Gastrocnemius medialis (tissue), 4 donors: ENCODE data around the gene DZIP3. TPM values are rescaled to one million over a fixed set of nuclear protein-coding genes. Genes with fewer than 3 reads are reported as not detected.

Experiments used
- ATAC-seq, 2 donors: fragments of 150-250 bp; one replicate each; pipeline ENCODE4 v1.9.1; 2016
- DNase-seq, 2 donors: peaks; one replicate each; pipeline ENCODE4 v3.0.0-alpha.2; 2019
- H3K27ac ChIP-seq, 4 donors: fragments of 200-600 bp; sonication (generic); 1 replicate in 1 of 4; 2 replicates in 3 of 4; pipeline ENCODE4 v1.5.1; 2016 to 2018; ENCODE audit warnings: mild to moderate bottlenecking in 2 of 4, moderate library complexity in 1 of 4
- H3K27me3 ChIP-seq, 3 donors: fragments of 200-600 bp; sonication (generic) in 2 of 3; 1 replicate in 1 of 3; 2 replicates in 2 of 3; pipeline versions ENCODE4 v1.5.1 to v1.6.0; 2016 to 2019; ENCODE audit warnings: mild to moderate bottlenecking in 1 of 3, moderate library complexity in 1 of 3
- H3K36me3 ChIP-seq, 2 donors: fragments of 200-600 bp; sonication (generic) in 1 of 2; one replicate each; pipeline ENCODE4 v1.5.1; 2017 to 2018
- H3K4me1 ChIP-seq, 2 donors: fragments of 200-600 bp; sonication (generic) in 1 of 2; one replicate each; pipeline ENCODE4 v1.5.1; 2016 to 2017; ENCODE audit warnings: mild to moderate bottlenecking in 2 of 2
- H3K4me3 ChIP-seq, 4 donors: fragments of 200-600 bp; sonication (generic) in 3 of 4; 1 replicate in 1 of 4; 2 replicates in 3 of 4; pipeline ENCODE4 v1.5.1; 2016 to 2019; ENCODE audit warnings: mild to moderate bottlenecking in 2 of 4
- H3K9me3 ChIP-seq, 3 donors: fragments of 200-600 bp; sonication (generic) in 2 of 3; 1 replicate in 1 of 3; 2 replicates in 2 of 3; pipeline ENCODE4 v1.5.1; 2016 to 2019
- POLR2A ChIP-seq, 2 donors: fragments of 450-650 bp; IDR thresholded peaks; one replicate each; pipeline ENCODE4 v1.6.1; 2017; ENCODE audit warnings: antibody characterized with exemption in 2 of 2, mild to moderate bottlenecking in 2 of 2, moderate library complexity in 2 of 2
- in situ Hi-C, 4 donors: fragments of 200-750 bp; cut with MboI; loops; one replicate each; pipeline versions ENCODE4 v1.15.0 to v1.8.0; 2017; ENCODE audit warnings: low sequenced_read_pairs in 4 of 4
- intact Hi-C: fragments of 100-400 bp; cut with DNase I; formaldehyde crosslinking; loops from one replicate; pipeline ENCODE4 v1.15.1; 2023; ENCODE audit warnings: low total_unique reads
- total RNA-seq, 4 donors: library from RNA; depleted of rRNA; stranded (reverse); fragments of >200 nt; gene quantifications; one replicate each; pipeline versions ENCODE4 v1.1.0 to v1.2.3, GENCODE V29; 2016
- TF ChIP-seq, protein P1 (sequence below), 5 experiments: fragments of 450-650 bp in 3 of 5; fragments of 200-600 bp in 2 of 5; sonication (generic) in 2 of 5; IDR thresholded peaks in 4 of 5; conservative IDR thresholded peaks in 1 of 5; 1 replicate in 4 of 5; 2 replicates in 1 of 5; pipeline ENCODE4 v1.5.1; 2016 to 2019; ENCODE audit warnings: antibody characterized with exemption in 5 of 5, mild to moderate bottlenecking in 3 of 5, moderate library complexity in 3 of 5

The DZIP3 gene
- total RNA-seq, 4 donors from 2014 or later: 3.4 to 7.8 (median 5.7) TPM

DNA sequence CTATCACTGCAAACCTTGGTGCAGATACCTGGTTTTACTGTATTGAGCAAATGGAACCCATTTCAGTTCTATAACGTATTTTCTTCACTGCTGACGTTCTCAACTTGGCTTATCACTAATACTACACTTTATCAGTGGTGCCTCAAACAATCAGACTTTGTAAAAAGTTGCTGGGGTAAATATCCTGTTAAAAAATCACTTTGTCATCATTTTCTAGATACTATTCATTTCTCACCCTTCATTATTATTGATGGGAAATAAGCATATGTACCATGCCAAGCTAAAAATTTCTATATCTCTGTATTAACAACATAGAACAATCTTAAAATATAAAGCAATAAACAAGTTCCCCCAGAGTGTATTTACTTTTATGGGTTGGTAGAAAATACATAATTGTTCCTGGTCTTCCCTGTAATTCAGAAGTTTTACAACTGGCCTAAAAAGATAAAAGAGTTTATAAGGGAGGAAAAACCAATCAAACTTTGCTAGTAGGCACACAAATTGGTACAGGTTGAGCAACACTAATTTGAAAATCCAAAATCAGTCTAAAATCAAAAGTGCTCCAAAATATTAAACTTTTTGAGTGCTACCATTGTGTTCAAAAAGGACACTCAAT lies 33.4 kb upstream of the DZIP3 start:
- in situ Hi-C loops: loop anchor here in 1 of 4 donors (10.0 kb wide), 1 partner anchor 61 kb away; no protein-coding TSS in a partner anchor
- no peaks in the 10 kb centered on the region for H3K36me3 ChIP-seq
- H3K4me1 ChIP-seq: no peaks in the 10 kb centered on the region
- TF ChIP-seq, protein P1, sequence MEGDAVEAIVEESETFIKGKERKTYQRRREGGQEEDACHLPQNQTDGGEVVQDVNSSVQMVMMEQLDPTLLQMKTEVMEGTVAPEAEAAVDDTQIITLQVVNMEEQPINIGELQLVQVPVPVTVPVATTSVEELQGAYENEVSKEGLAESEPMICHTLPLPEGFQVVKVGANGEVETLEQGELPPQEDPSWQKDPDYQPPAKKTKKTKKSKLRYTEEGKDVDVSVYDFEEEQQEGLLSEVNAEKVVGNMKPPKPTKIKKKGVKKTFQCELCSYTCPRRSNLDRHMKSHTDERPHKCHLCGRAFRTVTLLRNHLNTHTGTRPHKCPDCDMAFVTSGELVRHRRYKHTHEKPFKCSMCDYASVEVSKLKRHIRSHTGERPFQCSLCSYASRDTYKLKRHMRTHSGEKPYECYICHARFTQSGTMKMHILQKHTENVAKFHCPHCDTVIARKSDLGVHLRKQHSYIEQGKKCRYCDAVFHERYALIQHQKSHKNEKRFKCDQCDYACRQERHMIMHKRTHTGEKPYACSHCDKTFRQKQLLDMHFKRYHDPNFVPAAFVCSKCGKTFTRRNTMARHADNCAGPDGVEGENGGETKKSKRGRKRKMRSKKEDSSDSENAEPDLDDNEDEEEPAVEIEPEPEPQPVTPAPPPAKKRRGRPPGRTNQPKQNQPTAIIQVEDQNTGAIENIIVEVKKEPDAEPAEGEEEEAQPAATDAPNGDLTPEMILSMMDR (IDR thresholded peaks at IDR 0.05 in 4 of 5, conservative IDR thresholded peaks at IDR 0.05 in 1 of 5): no peak
- no peak for TF ChIP-seq POLR2A (IDR thresholded peaks at IDR 0.05)
- no peak overlapping the region for H3K4me3 ChIP-seq
- H3K27ac ChIP-seq: no peak overlapping the region
- no peaks in the 10 kb centered on the region for H3K9me3 ChIP-seq
- DNase-seq (no peak), ATAC-seq (no peak)
- H3K27me3 ChIP-seq: no peaks in the 10 kb centered on the region
- intact Hi-C loops: no loop called here

DNA sequence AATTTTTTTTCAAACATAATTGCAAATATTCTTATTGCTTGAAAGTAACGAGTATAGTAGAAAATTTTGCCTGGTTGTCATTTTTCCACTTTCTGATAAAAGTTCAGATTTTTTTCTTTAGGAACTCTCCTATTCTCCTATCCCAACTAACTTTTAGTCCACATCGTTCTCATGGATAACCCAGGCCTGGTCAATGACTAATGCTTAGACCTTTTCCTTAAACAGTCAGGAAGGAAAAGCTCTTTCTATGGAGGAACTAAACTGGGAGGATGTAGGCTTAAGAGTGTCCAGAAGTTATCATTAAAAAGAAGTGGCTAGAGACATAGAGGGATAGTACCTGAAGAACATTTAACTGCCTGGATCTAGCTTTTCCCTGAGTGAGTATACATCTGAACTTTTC lies 27.0 kb upstream of the DZIP3 start:
- Histone ChIP-seq H3K27ac (no peak overlapping the region), H3K36me3 (no peaks in the 10 kb centered on the region), H3K9me3 (no peaks in the 10 kb centered on the region), H3K27me3 (no peaks in the 10 kb centered on the region), H3K4me1 (no peaks in the 10 kb centered on the region), H3K4me3 (no peak overlapping the region)
- ATAC-seq: no peak
- intact Hi-C loops: no loop called here
- TF ChIP-seq, protein P1 (IDR thresholded peaks at IDR 0.05 in 4 of 5, conservative IDR thresholded peaks at IDR 0.05 in 1 of 5): no peak
- no peak for TF ChIP-seq POLR2A (IDR thresholded peaks at IDR 0.05)
- no peak for DNase-seq
- in situ Hi-C loops: no loop called here

DNA sequence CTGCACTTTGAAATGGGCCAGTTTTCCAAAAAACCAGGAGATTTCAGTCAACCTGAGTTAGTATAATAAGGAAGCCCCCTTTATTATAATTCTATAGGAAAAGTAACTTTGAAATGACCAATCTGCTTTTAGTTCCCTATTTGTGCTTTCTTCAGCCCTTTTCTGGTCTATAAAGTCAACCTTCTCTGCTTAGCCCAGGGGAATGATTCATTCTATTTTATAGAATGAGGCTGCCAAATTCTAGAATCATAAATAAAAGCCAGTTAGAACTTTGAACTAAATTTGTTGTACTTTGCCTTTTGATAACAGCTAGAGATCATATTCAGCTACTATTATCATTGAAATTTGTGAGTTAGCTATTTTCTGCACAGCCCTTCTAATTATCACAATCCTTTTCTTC lies 25.0 kb upstream of the DZIP3 start:
- intact Hi-C loops: no loop called here

DNA sequence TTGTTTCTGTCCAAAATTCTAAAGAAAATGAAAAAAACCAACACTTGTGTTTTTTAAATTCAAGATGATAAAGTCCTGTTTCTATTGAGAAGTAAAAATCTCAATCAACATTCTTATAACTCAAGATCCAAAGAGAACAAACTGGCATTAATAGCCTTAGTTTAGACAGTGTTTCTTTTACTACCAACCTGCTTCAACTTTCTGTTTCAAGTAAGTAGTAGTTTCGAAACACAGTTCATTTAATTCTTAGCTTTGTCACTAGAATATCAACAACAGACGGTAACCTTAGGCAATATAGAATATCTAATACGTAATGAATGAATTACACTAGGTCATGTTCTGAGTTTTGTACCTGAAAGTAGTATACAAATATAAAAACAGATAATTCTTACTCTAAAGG lies 24.0 kb upstream of the DZIP3 start:
- no peak for ATAC-seq
- H3K27me3 ChIP-seq: no peaks in the 10 kb centered on the region
- in situ Hi-C loops: no loop called here

More for the DNA sequence above, 25.0 kb upstream of the DZIP3 start:
- no peak overlapping the region for H3K4me3 ChIP-seq
- DNase-seq: no peak
- H3K27ac ChIP-seq: no peak overlapping the region
- H3K9me3 ChIP-seq: no peaks in the 10 kb centered on the region
- no peak for TF ChIP-seq POLR2A (IDR thresholded peaks at IDR 0.05)
- TF ChIP-seq, protein P1 (IDR thresholded peaks at IDR 0.05 in 4 of 5, conservative IDR thresholded peaks at IDR 0.05 in 1 of 5): no peak
- no peak for ATAC-seq
- no peaks in the 10 kb centered on the region for H3K4me1 ChIP-seq
- H3K27me3 ChIP-seq: no peaks in the 10 kb centered on the region
- no peaks in the 10 kb centered on the region for H3K36me3 ChIP-seq
- in situ Hi-C loops: no loop called here

More for the DNA sequence above, 24.0 kb upstream of the DZIP3 start:
- DNase-seq: no peak
- Histone ChIP-seq H3K27ac (no peak overlapping the region), H3K4me3 (no peak overlapping the region), H3K36me3 (no peaks in the 10 kb centered on the region), H3K4me1 (no peaks in the 10 kb centered on the region), H3K9me3 (no peaks in the 10 kb centered on the region)
- intact Hi-C loops: no loop called here
- TF ChIP-seq, protein P1 (IDR thresholded peaks at IDR 0.05 in 4 of 5, conservative IDR thresholded peaks at IDR 0.05 in 1 of 5): no peak
- no peak for TF ChIP-seq POLR2A (IDR thresholded peaks at IDR 0.05)
